Breast epithelium (tissue), 4 donors: ENCODE measurements around the gene WASF3. TPM values are rescaled to one million over a fixed set of nuclear protein-coding genes. Genes with fewer than 3 reads are reported as not detected.

ENCODE experiments used
- DNase-seq, 2 donors: peaks; one replicate each; pipeline ENCODE4 v3.0.0-alpha.2; 2019; ENCODE audit warnings: low spot score in 2 of 2
- H3K27ac ChIP-seq, 2 donors: fragments of 200-600 bp; sonication (generic) in 1 of 2; one replicate each; pipeline ENCODE4 v1.5.1; 2016 to 2019; ENCODE audit warnings: mild to moderate bottlenecking in 1 of 2
- H3K27me3 ChIP-seq, 2 donors: fragments of 200-600 bp; sonication (generic) in 1 of 2; one replicate each; pipeline versions ENCODE4 v1.5.1 to v1.6.0; 2017 to 2019; ENCODE audit warnings: control low read depth in 1 of 2, mild to moderate bottlenecking in 1 of 2
- H3K36me3 ChIP-seq: fragments of 200-600 bp; one replicate; pipeline ENCODE4 v1.5.1; 2019
- H3K4me1 ChIP-seq, 2 donors: fragments of 200-600 bp; sonication (generic); one replicate each; pipeline ENCODE4 v1.5.1; 2016 to 2019; ENCODE audit warnings: control low read depth in 1 of 2
- H3K4me3 ChIP-seq, 3 donors: fragments of 200-600 bp; sonication (generic); 1 replicate in 2 of 3; 2 replicates in 1 of 3; pipeline ENCODE4 v1.5.1; 2016 to 2019; ENCODE audit warnings: mild to moderate bottlenecking in 3 of 3, moderate library complexity in 2 of 3
- H3K9me3 ChIP-seq, 2 donors: fragments of 200-600 bp; sonication (generic) in 1 of 2; one replicate each; pipeline ENCODE4 v1.5.1; 2016 to 2019; ENCODE audit warnings: control low read depth in 1 of 2
- CTCF ChIP-seq, 3 donors: fragments of 450-650 bp; IDR thresholded peaks; one replicate each; pipeline ENCODE4 v1.5.1; 2016 to 2017; ENCODE audit warnings: antibody characterized with exemption in 3 of 3, mild to moderate bottlenecking in 3 of 3, moderate library complexity in 3 of 3
- POLR2A ChIP-seq: fragments of 450-650 bp; IDR thresholded peaks from one replicate; pipeline ENCODE4 v1.6.1; 2016; ENCODE audit warnings: antibody characterized with exemption, mild to moderate bottlenecking, moderate library complexity
- POLR2AphosphoS5 ChIP-seq, 3 donors: sonication (generic); formaldehyde crosslinking; IDR thresholded peaks; one replicate each; pipeline ENCODE4 v1.6.1; 2017; ENCODE audit warnings: antibody characterized with exemption in 3 of 3
- intact Hi-C: fragments of 100-400 bp; cut with DNase I; formaldehyde crosslinking; loops from one replicate; pipeline ENCODE4 v1.15.1; 2023; ENCODE audit warnings: low total_unique reads
- total RNA-seq, 3 donors: library from RNA; depleted of rRNA; stranded (reverse); fragments of >200 nt; gene quantifications; one replicate each; pipeline ENCODE4 v1.1.0, GENCODE V29; 2016

The WASF3 gene
- total RNA-seq, 3 donors from 2014 or later: 15.2 to 67.0 (median 19.3) TPM

- intact Hi-C loops: no loop called here
- no peaks in the 10 kb centered on the region for H3K27me3 ChIP-seq
- DNase-seq: no peak
- H3K4me1 ChIP-seq: no peaks in the 10 kb centered on the region
- no peak overlapping the region for H3K4me3 ChIP-seq
- no peaks in the 10 kb centered on the region for H3K9me3 ChIP-seq
- no peak for TF ChIP-seq CTCF (IDR thresholded peaks at IDR 0.05)
- TF ChIP-seq POLR2AphosphoS5 (IDR thresholded peaks at IDR 0.05): no peak
- TF ChIP-seq POLR2A: no peak
- H3K27ac ChIP-seq: no peak overlapping the region
- H3K36me3 ChIP-seq: no peaks in the 10 kb centered on the region
Measured at GRCh38 chr13:26660766-26661165, 103.3 kb downstream of the WASF3 start.

- no peak for DNase-seq
- intact Hi-C loops: no loop called here
- Histone ChIP-seq H3K27me3 (no peaks in the 10 kb centered on the region), H3K36me3 (no peaks in the 10 kb centered on the region), H3K27ac (no peak overlapping the region), H3K4me1 (no peaks in the 10 kb centered on the region), H3K9me3 (no peaks in the 10 kb centered on the region), H3K4me3 (no peak overlapping the region)
- TF ChIP-seq CTCF (IDR thresholded peaks at IDR 0.05) (no peak), POLR2A (no peak), POLR2AphosphoS5 (IDR thresholded peaks at IDR 0.05) (no peak)
Measured at GRCh38 chr13:26663791-26664190, 106.3 kb downstream of the WASF3 start.

GRCh38 chr13:26664286-26664685 is 106.8 kb downstream of the WASF3 start:
- TF ChIP-seq CTCF (IDR thresholded peaks at IDR 0.05) (no peak), POLR2A (no peak), POLR2AphosphoS5 (IDR thresholded peaks at IDR 0.05) (no peak)
- H3K4me1 ChIP-seq: no peaks in the 10 kb centered on the region
- H3K4me3 ChIP-seq: no peak overlapping the region
- no peak for DNase-seq
- H3K27me3 ChIP-seq: no peaks in the 10 kb centered on the region
- intact Hi-C loops: no loop called here
- H3K9me3 ChIP-seq: no peaks in the 10 kb centered on the region
- no peak overlapping the region for H3K27ac ChIP-seq
- no peaks in the 10 kb centered on the region for H3K36me3 ChIP-seq

GRCh38 chr13:26664876-26665275 is 107.4 kb downstream of the WASF3 start:
- TF ChIP-seq CTCF (IDR thresholded peaks at IDR 0.05) (no peak), POLR2A (no peak), POLR2AphosphoS5 (IDR thresholded peaks at IDR 0.05) (no peak)
- no peaks in the 10 kb centered on the region for H3K4me1 ChIP-seq
- no peaks in the 10 kb centered on the region for H3K27me3 ChIP-seq
- H3K27ac ChIP-seq: no peak overlapping the region
- H3K4me3 ChIP-seq: no peak overlapping the region
- no peaks in the 10 kb centered on the region for H3K9me3 ChIP-seq
- no peak for DNase-seq
- H3K36me3 ChIP-seq: no peaks in the 10 kb centered on the region
- intact Hi-C loops: no loop called here

GRCh38 chr13:26668357-26669146 is 111.1 kb downstream of the WASF3 start:
- H3K9me3 ChIP-seq: no peaks in the 10 kb centered on the region
- no peak overlapping the region for H3K4me3 ChIP-seq
- no peak overlapping the region for H3K27ac ChIP-seq
- H3K36me3 ChIP-seq: no peaks in the 10 kb centered on the region
- no peaks in the 10 kb centered on the region for H3K27me3 ChIP-seq
- H3K4me1 ChIP-seq: no peaks in the 10 kb centered on the region
- DNase-seq: no peak
- TF ChIP-seq POLR2A: no peak
- no peak for TF ChIP-seq POLR2AphosphoS5 (IDR thresholded peaks at IDR 0.05)
- TF ChIP-seq CTCF (IDR thresholded peaks at IDR 0.05): no peak
- intact Hi-C loops: no loop called here
